HepG2 (cell line): Measurements from ENCODE around the gene MARCHF9.

Experiments
- CTCF ChIP-seq: sonication (generic); formaldehyde crosslinking; IDR thresholded peaks from 2 replicates; pipeline ENCODE4 v1.5.0; 2020; ENCODE audit warnings: mild to moderate bottlenecking, missing genetic modification reagents, moderate library complexity
- HOXA3 ChIP-seq: sonication (generic); formaldehyde crosslinking; IDR thresholded peaks from 2 replicates; pipeline ENCODE4 v1.5.0; 2020; ENCODE audit warnings: missing genetic modification reagents
- MLX ChIP-seq: IDR thresholded peaks from 2 replicates; pipeline ENCODE4 v1.6.1; 2016
- RARA ChIP-seq: IDR thresholded peaks from 2 replicates; pipeline ENCODE4 v1.6.1; 2016; ENCODE audit warnings: missing genetic modification reagents, missing compliant biosample characterization
- RBM22 ChIP-seq: fragments of 200-400 bp; formaldehyde crosslinking; optimal IDR thresholded peaks from 2 replicates; pipeline ENCODE3; 2017; ENCODE audit warnings: mild to moderate bottlenecking, low read length, moderate library complexity
- SIN3B ChIP-seq: fragments of 150-350 bp; IDR thresholded peaks from 2 replicates; pipeline ENCODE4 v1.6.1; 2014; ENCODE audit warnings: low read length
- TBX2 ChIP-seq: sonication (generic); formaldehyde crosslinking; IDR thresholded peaks from 2 replicates; pipeline ENCODE4 v1.5.0; 2020; ENCODE audit warnings: missing genetic modification reagents, mild to moderate bottlenecking, borderline replicate concordance
- TCF12 ChIP-seq, 2 experiments: fragments of 450-650 bp in 1 of 2; sonication (generic) in 1 of 2; formaldehyde crosslinking in 1 of 2; IDR thresholded peaks; 2 replicates each; pipeline versions ENCODE4 v1.6.1 to v1.8.0; 2017 to 2022; ENCODE audit warnings: antibody characterized with exemption in 1 of 2, mild to moderate bottlenecking in 1 of 2, missing genetic modification reagents in 1 of 2, moderate library complexity in 1 of 2
- TCF7L2 ChIP-seq: IDR thresholded peaks from 2 replicates; pipeline ENCODE4 v1.6.1; 2011; ENCODE audit warnings: mild to moderate bottlenecking, low read depth, low read length, moderate library complexity
- ZBTB7A ChIP-seq: sonication (generic); formaldehyde crosslinking; IDR thresholded peaks from 2 replicates; pipeline ENCODE4 v1.8.0; 2022; ENCODE audit warnings: mild to moderate bottlenecking, missing genetic modification reagents
- ZFX ChIP-seq: sonication (generic); formaldehyde crosslinking; IDR thresholded peaks from 2 replicates; pipeline ENCODE4 v1.4.0; 2020; ENCODE audit warnings: mild to moderate bottlenecking, low read depth, missing genetic modification reagents, moderate library complexity
- ZNF296 ChIP-seq: sonication (generic); formaldehyde crosslinking; conservative IDR thresholded peaks from 2 replicates; pipeline ENCODE4 v1.5.0; 2020; ENCODE audit warnings: mild to moderate bottlenecking, missing genetic modification reagents
- ZNF619 ChIP-seq: sonication (generic); formaldehyde crosslinking; IDR thresholded peaks from 2 replicates; pipeline ENCODE4 v1.4.0; 2020; ENCODE audit warnings: mild to moderate bottlenecking, missing genetic modification reagents

GRCh38 chr12:57761391-57761998 is 6.6 kb downstream of the MARCHF9 start:
- no peak for TF ChIP-seq ZFX (CRISPR knock-in tag)
- TF ChIP-seq TBX2 (CRISPR knock-in tag): no peak
- no peak for TF ChIP-seq ZNF296 (CRISPR knock-in tag)
- TF ChIP-seq HOXA3 (CRISPR knock-in tag): no peak
- no peak for TF ChIP-seq CTCF (CRISPR knock-in tag)
- TF ChIP-seq TCF7L2: no peak
- no peak for TF ChIP-seq RBM22
- TF ChIP-seq ZNF619 (CRISPR knock-in tag): no peak
- no peak for TF ChIP-seq ZBTB7A (CRISPR knock-in tag)
- TF ChIP-seq RARA: no peak
- TF ChIP-seq SIN3B: no peak
- no peak for TF ChIP-seq TCF12 (IDR thresholded peaks at IDR 0.05)
- TF ChIP-seq TCF12 (CRISPR knock-in tag; IDR thresholded peaks at IDR 0.05): no peak
- no peak for TF ChIP-seq MLX
